RWPE2 (cell line): Measurements from ENCODE around the gene ARHGAP26.
A peak's percentile ranks its signal among the peaks of the same experiment; 100 is the strongest.
"Not testable (repeated sequence)": the region's sequence is repeated elsewhere in the genome, so short reads cannot be mapped to it uniquely, and the experiment has no call there.

ENCODE experiments used
- ATAC-seq: fragments of 200-7000 bp; cut with Tn5 transposase; 3 replicates; pipeline ENCODE4 v1.9.1; 2021; ENCODE audit warnings: low read depth
- DNase-seq: peaks from one replicate; pipeline ENCODE4 v3.0.0-alpha.2; 2020; ENCODE audit warnings: low spot score
- H3K27ac ChIP-seq: fragments of 450-650 bp; 2 replicates; pipeline ENCODE4 v1.5.1; 2017; ENCODE audit warnings: mild to moderate bottlenecking; ENCODE audit not compliant: poor library complexity, severe bottlenecking
- H3K27me3 ChIP-seq: fragments of 250-450 bp; sonication (Bioruptor Pico); 2 replicates; pipeline ENCODE4 v1.5.1; 2021; ENCODE audit warnings: mild to moderate bottlenecking, moderate library complexity; ENCODE audit not compliant: insufficient read depth, poor library complexity, severe bottlenecking
- H3K36me3 ChIP-seq: fragments of 250-450 bp; sonication (Bioruptor Pico); 2 replicates; pipeline ENCODE4 v1.5.1; 2020; ENCODE audit warnings: low read depth, mild to moderate bottlenecking, moderate library complexity
- H3K4me1 ChIP-seq: fragments of 250-450 bp; sonication (Bioruptor Pico); 2 replicates; pipeline ENCODE4 v1.5.1; 2021; ENCODE audit warnings: mild to moderate bottlenecking, moderate library complexity; ENCODE audit not compliant: insufficient read depth, poor library complexity, severe bottlenecking
- H3K4me3 ChIP-seq: fragments of 250-450 bp; sonication (Bioruptor Pico); 2 replicates; pipeline ENCODE4 v1.5.1; 2021; ENCODE audit warnings: mild to moderate bottlenecking, moderate library complexity; ENCODE audit not compliant: severe bottlenecking
- H3K9me3 ChIP-seq: fragments of 250-450 bp; sonication (Bioruptor Pico); 2 replicates; pipeline ENCODE4 v1.5.1; 2021; ENCODE audit warnings: mild to moderate bottlenecking, moderate library complexity; ENCODE audit not compliant: severe bottlenecking
- CTCF ChIP-seq: fragments of 450-650 bp; IDR thresholded peaks from one replicate; pipeline ENCODE4 v1.5.1; 2017; ENCODE audit warnings: mild to moderate bottlenecking, moderate library complexity; ENCODE audit not compliant: poor library complexity, severe bottlenecking

The ARHGAP26 gene

DNA sequence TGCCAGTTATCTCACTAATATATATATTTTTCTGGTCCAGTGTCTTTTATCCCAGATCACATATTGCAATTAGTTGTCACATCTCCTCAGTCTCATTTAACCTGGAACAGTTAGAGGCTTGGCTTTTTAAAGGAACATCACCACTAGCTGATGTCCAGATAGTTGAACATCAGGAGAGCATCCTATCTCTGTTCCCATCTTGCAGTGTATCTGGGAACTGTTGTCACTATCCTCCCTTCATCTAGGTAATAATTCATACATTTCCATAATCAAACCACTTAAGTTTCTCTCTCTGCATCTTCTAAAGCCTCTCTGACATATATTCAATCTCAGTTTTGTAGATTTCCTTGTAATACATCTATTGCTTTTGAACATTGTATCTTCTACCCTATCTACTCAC, 175.7 kb downstream of the ARHGAP26 start:
- no peak for DNase-seq
- Histone ChIP-seq H3K27ac (no peak overlapping the region), H3K4me1 (peaks cover 6% of the 10 kb centered on the region), H3K4me3 (no peak overlapping the region), H3K9me3 (no peaks in the 10 kb centered on the region), H3K36me3 (no peaks in the 10 kb centered on the region), H3K27me3 (no peaks in the 10 kb centered on the region)
- no peak for ATAC-seq
- no peak for TF ChIP-seq CTCF

DNA sequence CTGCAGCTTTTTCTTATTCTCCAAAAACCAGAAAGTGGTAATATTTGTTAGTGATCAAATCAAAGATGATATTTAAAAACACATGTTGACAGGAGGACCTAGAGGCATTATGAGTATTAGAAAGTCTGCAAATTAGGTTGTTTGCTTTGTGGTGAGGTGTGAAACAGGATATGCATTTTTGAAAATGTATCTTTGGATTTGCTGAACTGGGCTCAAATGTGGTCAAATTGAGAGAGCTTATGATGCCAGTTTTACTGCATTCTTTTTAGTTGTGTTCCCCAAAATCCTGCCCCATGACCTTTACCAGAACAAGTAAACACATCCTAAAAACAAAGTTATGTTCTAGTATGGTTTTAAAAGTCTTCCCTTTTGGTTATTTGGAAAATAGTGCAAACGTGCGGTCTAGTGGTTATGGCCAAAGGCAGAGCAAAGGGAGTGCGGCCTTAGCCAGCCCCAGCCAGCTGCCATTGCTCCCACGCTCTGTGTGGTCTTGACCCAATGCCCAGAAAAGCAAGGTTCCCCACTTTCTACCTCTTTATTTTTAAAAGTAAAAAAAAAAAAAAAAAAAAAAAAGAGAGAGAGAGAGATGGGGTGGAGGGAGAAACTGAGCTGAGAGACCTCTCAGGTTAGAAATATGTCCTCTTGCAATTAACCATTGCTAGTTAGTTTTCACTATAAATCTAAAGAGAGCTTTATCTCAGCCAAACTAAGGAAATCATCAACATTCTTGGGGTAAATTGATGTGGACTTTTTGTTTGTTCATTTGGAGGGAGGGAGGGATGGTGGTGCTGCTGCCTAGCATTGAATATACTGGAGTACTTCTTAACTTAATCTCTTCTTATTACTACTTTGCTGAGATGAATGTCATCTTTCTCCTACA, 176.6 kb downstream of the ARHGAP26 start:
- H3K4me1 ChIP-seq: peaks cover 6% of the 10 kb centered on the region
- DNase-seq (no peak), ATAC-seq (no peak)
- TF ChIP-seq CTCF: no peak
- H3K27me3 ChIP-seq: no peaks in the 10 kb centered on the region
- no peaks in the 10 kb centered on the region for H3K36me3 ChIP-seq
- H3K4me3 ChIP-seq: no peak overlapping the region
- no peak overlapping the region for H3K27ac ChIP-seq
- H3K9me3 ChIP-seq: no peaks in the 10 kb centered on the region

DNA sequence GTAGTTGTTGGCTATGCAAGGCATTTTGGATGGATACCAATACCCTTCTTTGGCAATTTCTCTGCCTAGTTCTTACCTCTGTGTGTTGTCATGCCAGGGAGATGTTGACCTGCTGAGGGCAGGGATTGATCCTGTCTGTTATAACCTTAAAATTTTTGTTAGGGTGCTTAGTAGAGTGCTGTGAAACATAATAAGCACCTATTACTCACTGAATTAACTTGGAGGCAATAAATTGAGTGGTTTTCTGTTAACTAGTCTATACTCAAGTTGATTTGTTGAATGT, 177.2 kb downstream of the ARHGAP26 start:
- H3K27ac ChIP-seq: no peak overlapping the region
- no peak for TF ChIP-seq CTCF
- H3K4me1 ChIP-seq: peaks cover 6% of the 10 kb centered on the region
- H3K36me3 ChIP-seq: no peaks in the 10 kb centered on the region
- H3K27me3 ChIP-seq: no peaks in the 10 kb centered on the region
- ATAC-seq: no peak
- no peak for DNase-seq
- H3K4me3 ChIP-seq: no peak overlapping the region
- H3K9me3 ChIP-seq: no peaks in the 10 kb centered on the region

DNA sequence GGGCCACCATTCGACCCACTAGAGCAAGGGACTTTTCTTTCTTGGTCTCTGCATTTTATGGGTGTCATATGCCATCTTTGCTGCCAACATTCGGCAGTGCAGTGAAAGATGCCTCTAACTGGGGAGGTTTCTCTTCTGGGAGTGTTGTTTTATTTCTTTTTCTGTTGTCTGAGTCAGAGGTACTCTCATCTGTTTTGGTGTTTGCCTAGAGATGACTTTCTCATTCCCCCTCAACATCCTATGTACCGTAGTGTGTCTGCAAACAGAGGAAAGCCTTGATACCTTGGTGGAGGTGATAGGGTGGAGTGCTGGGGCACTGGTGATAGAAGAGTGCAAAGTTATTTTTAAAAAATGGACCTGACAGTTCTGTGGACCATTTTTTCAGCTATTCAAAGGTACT, 182.1 kb downstream of the ARHGAP26 start:
- no peak for DNase-seq
- ATAC-seq: 0 out of 3 replicates have a peak, but pooled peaks have one; percentile 23
- Histone ChIP-seq H3K36me3 (no peaks in the 10 kb centered on the region), H3K27me3 (no peaks in the 10 kb centered on the region), H3K9me3 (no peaks in the 10 kb centered on the region), H3K4me1 (no peaks in the 10 kb centered on the region), H3K4me3 (no peak overlapping the region), H3K27ac (no peak overlapping the region)
- TF ChIP-seq CTCF: no peak

GRCh38 chr5:142952871-142953270, 182.7 kb downstream of the ARHGAP26 start:
- DNase-seq, H3K4me3 ChIP-seq, H3K9me3 ChIP-seq, H3K36me3 ChIP-seq, H3K27ac ChIP-seq, H3K4me1 ChIP-seq, ATAC-seq, H3K27me3 ChIP-seq: not testable (repeated sequence)
